ENCODE measurements around the gene ADAMTS9.

ADAMTS9 gene

GRCh38 chr3:64621726-64622395, 65.9 kb downstream of the ADAMTS9 start:
- DNase-seq (ENCODE audit: low read depth), result no peak
- TF ChIP-seq CTCF (IDR thresholded peaks at IDR 0.05; ENCODE audit: insufficient read depth, low read depth, low read length, missing control alignments), result no peak
- H3K4me3 ChIP-seq (ENCODE audit: low read length), result no peak overlapping the region

GRCh38 chr3:64621275-64621674, 66.5 kb downstream of the ADAMTS9 start:
- TF ChIP-seq CTCF (IDR thresholded peaks at IDR 0.05; ENCODE audit: insufficient read depth, low read depth, low read length, missing control alignments), result no peak
- H3K4me3 ChIP-seq (ENCODE audit: low read length), result no peak overlapping the region
- DNase-seq (ENCODE audit: low read depth), result no peak

- TF ChIP-seq CTCF (IDR thresholded peaks at IDR 0.05; ENCODE audit: insufficient read depth, low read depth, low read length, missing control alignments), result no peak
- H3K4me3 ChIP-seq (ENCODE audit: low read length), result no peak overlapping the region
- DNase-seq (ENCODE audit: low read depth), result no peak
These were observed 67.8 kb downstream of the ADAMTS9 start for GRCh38 chr3:64620020-64620419.

GRCh38 chr3:64619216-64619615, 68.6 kb downstream of the ADAMTS9 start:
- no peak for TF ChIP-seq CTCF (IDR thresholded peaks at IDR 0.05; ENCODE audit: insufficient read depth, low read depth, low read length, missing control alignments)
- no peak for DNase-seq (ENCODE audit: low read depth)
- no peak overlapping the region for H3K4me3 ChIP-seq (ENCODE audit: low read length)

GRCh38 chr3:64617610-64618009, 70.2 kb downstream of the ADAMTS9 start:
- DNase-seq (ENCODE audit: low read depth), result no peak
- H3K4me3 ChIP-seq (ENCODE audit: low read length), result no peak overlapping the region
- no peak for TF ChIP-seq CTCF (IDR thresholded peaks at IDR 0.05; ENCODE audit: insufficient read depth, low read depth, low read length, missing control alignments)

GRCh38 chr3:64616953-64617352, 70.8 kb downstream of the ADAMTS9 start:
- no peak for DNase-seq (ENCODE audit: low read depth)
- H3K4me3 ChIP-seq (ENCODE audit: low read length), result no peak overlapping the region
- TF ChIP-seq CTCF (IDR thresholded peaks at IDR 0.05; ENCODE audit: insufficient read depth, low read depth, low read length, missing control alignments), result no peak

GRCh38 chr3:64612916-64613526, 74.8 kb downstream of the ADAMTS9 start:
- no peak overlapping the region for H3K4me3 ChIP-seq (ENCODE audit: low read length)
- DNase-seq (ENCODE audit: low read depth), result no peak
- TF ChIP-seq CTCF (IDR thresholded peaks at IDR 0.05; ENCODE audit: insufficient read depth, low read depth, low read length, missing control alignments), result no peak

All from epithelial cell of esophagus (primary cell).